Kidney epithelial cell (primary cell): ENCODE measurements around the gene ABCC5. TPM values are rescaled to one million over a fixed set of nuclear protein-coding genes. Genes with fewer than 3 reads are reported as not detected.

ENCODE experiments used
- DNase-seq: peaks from one replicate; pipeline ENCODE4 v3.0.0-alpha.2; 2010; ENCODE audit warnings: low read depth
- H3K27me3 ChIP-seq: 2 replicates; pipeline ENCODE4 v1.6.0; 2011; ENCODE audit warnings: low read length; ENCODE audit not compliant: control insufficient read depth, insufficient read depth
- H3K36me3 ChIP-seq: 2 replicates; pipeline ENCODE4 v1.5.1; 2011; ENCODE audit warnings: low read length; ENCODE audit not compliant: control insufficient read depth, insufficient read depth
- H3K4me3 ChIP-seq: 2 replicates; pipeline ENCODE4 v1.5.1; 2011; ENCODE audit warnings: low read depth, mild to moderate bottlenecking, control low read depth, low read length
- CTCF ChIP-seq: IDR thresholded peaks from 2 replicates; pipeline ENCODE4 v1.5.1; 2011; ENCODE audit warnings: mild to moderate bottlenecking, moderate library complexity, low read length, control low read depth, inconsistent platforms; ENCODE audit not compliant: insufficient read depth, poor library complexity, severe bottlenecking
- total RNA-seq: library from RNA; depleted of rRNA; stranded (reverse); fragments of >200 nt; gene quantifications from 2 replicates; pipeline ENCODE4 v1.2.3, GENCODE V29; 2015

ABCC5 gene
- total RNA-seq, 1 donor from 2014 or later, result 9.1 TPM

GRCh38 chr3:183922421-183922820 is 95.3 kb downstream of the ABCC5 start:
- DNase-seq, result no peak
- no peak for TF ChIP-seq CTCF
- Histone ChIP-seq H3K27me3 (no peaks in the 10 kb centered on the region), H3K4me3 (no peak overlapping the region), H3K36me3 (peaks cover 1% of the 10 kb centered on the region)

GRCh38 chr3:183921096-183921495 is 96.6 kb downstream of the ABCC5 start:
- Histone ChIP-seq H3K36me3 (peaks cover 1% of the 10 kb centered on the region), H3K4me3 (no peak overlapping the region), H3K27me3 (no peaks in the 10 kb centered on the region)
- no peak for DNase-seq
- TF ChIP-seq CTCF, result no peak

GRCh38 chr3:183920416-183920815 is 97.3 kb downstream of the ABCC5 start:
- no peak overlapping the region for H3K4me3 ChIP-seq
- TF ChIP-seq CTCF, result no peak

GRCh38 chr3:183918178-183918577 is 99.5 kb downstream of the ABCC5 start:
- TF ChIP-seq CTCF, result no peak
- H3K27me3 ChIP-seq, result no peaks in the 10 kb centered on the region
- no peak overlapping the region for H3K4me3 ChIP-seq
- DNase-seq, result no peak
- no peaks in the 10 kb centered on the region for H3K36me3 ChIP-seq

More at GRCh38 chr3:183920416-183920815, 97.3 kb downstream of the ABCC5 start:
- DNase-seq, result no peak
- Histone ChIP-seq H3K27me3 (no peaks in the 10 kb centered on the region), H3K36me3 (peaks cover under 1% of the 10 kb centered on the region)

GRCh38 chr3:183917776-183918175 is 99.9 kb downstream of the ABCC5 start:
- no peak for DNase-seq

GRCh38 chr3:183914856-183915255 is 102.8 kb downstream of the ABCC5 start:
- no peak for TF ChIP-seq CTCF
- no peak for DNase-seq

More at GRCh38 chr3:183917776-183918175, 99.9 kb downstream of the ABCC5 start:
- H3K4me3 ChIP-seq, result no peak overlapping the region
- no peak for TF ChIP-seq CTCF
- H3K36me3 ChIP-seq, result no peaks in the 10 kb centered on the region
- peaks cover 2% of the 10 kb centered on the region for H3K27me3 ChIP-seq

More at GRCh38 chr3:183914856-183915255, 102.8 kb downstream of the ABCC5 start:
- H3K4me3 ChIP-seq, result no peak overlapping the region
- H3K27me3 ChIP-seq, result peaks cover 12% of the 10 kb centered on the region
- H3K36me3 ChIP-seq, result no peaks in the 10 kb centered on the region
